AG04450 (cell line): ENCODE results near the gene PPP1R27. TPM values are rescaled to one million over a fixed set of nuclear protein-coding genes. Genes with fewer than 3 reads are reported as not detected.

Experiments
- CTCF ChIA-PET: fragments of 300-600, 350-600 bp; formaldehyde crosslinking; extraction: SDS; loops from one replicate; lab custom pipeline; 2022; ENCODE audit warnings: antibody characterized with exemption, inconsistent platforms; lab: Charles Lee
- POLR2A ChIA-PET: fragments of 350-600 bp; formaldehyde crosslinking; extraction: SDS; loops from one replicate; lab custom pipeline; 2021; ENCODE audit warnings: antibody characterized with exemption, inconsistent platforms; lab: Yijun Ruan, JAX
- DNase-seq: peaks from one replicate; pipeline ENCODE4 v3.0.0-alpha.2; 2011; ENCODE audit warnings: low read depth, low spot score
- H3K27ac ChIP-seq: one replicate; pipeline ENCODE4 v1.5.1; 2012; ENCODE audit warnings: low read depth, low read length, control low read depth
- H3K27me3 ChIP-seq: one replicate; pipeline ENCODE4 v1.6.0; 2012; ENCODE audit warnings: low read length; ENCODE audit not compliant: control insufficient read depth, insufficient read depth
- H3K4me3 ChIP-seq: 2 replicates; pipeline ENCODE4 v1.5.1; 2011; ENCODE audit warnings: mild to moderate bottlenecking, low read depth, low read length, control low read depth
- H3K9me3 ChIP-seq: 2 replicates; pipeline ENCODE4 v1.5.1; 2012; ENCODE audit warnings: low read length; ENCODE audit not compliant: control insufficient read depth, insufficient read depth
- CTCF ChIP-seq: IDR thresholded peaks from 2 replicates; pipeline ENCODE4 v1.5.1; 2011; ENCODE audit warnings: low read depth, low read length, control low read depth, inconsistent platforms
- polyA plus RNA-seq: library from polyadenylated mRNA; depleted of rRNA; stranded (reverse); fragments of >200 nt; gene quantifications from 2 replicates; pipeline ENCODE4 v1.2.3, GENCODE V29; 2011

The PPP1R27 gene
- polyA plus RNA-seq, 1 experiment: not detected

GRCh38 chr17:81808778-81809555 is 25.9 kb downstream of the PPP1R27 start:
- Histone ChIP-seq H3K4me3 (no peak overlapping the region), H3K9me3 (peaks cover 10% of the 10 kb centered on the region; the same call in 1 of the 2 replicates), H3K27me3 (peaks cover 43% of the 10 kb centered on the region), H3K27ac (no peak overlapping the region)
- DNase-seq: no peak
- ChIA-PET POLR2A (no interaction called here), CTCF (no interaction called here)
- no peak for TF ChIP-seq CTCF

DNA sequence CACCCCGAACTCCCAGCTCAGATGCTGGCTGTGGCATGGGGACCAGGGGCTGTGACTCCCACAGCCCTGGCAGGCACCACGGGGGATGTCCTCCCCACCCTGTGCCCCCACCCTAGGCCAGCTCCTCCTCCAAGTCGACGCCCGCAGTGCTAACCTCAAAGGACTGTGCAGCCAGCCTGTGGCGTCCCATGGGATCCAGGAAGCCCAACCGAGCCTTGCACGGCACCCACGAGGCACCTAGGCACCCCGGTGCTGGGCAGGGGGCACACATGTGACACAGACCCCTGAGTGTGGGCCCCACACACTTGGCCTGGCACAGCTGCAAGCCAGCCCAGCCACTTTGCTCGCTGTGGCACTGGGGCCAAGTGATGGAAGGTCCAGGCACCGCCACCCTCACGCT is 27.0 kb downstream of the PPP1R27 start:
- no peak for DNase-seq
- CTCF ChIA-PET: no interaction called here
- POLR2A ChIA-PET: interaction anchor here (1.0 kb wide), 1 partner anchor 17 kb away, joined by 4 read pairs; no protein-coding TSS in a partner anchor
- peaks cover 53% of the 10 kb centered on the region for H3K27me3 ChIP-seq
- TF ChIP-seq CTCF: no peak
- no peak overlapping the region for H3K27ac ChIP-seq
- no peak overlapping the region for H3K4me3 ChIP-seq
- peaks cover 10% of the 10 kb centered on the region; the same call in 1 of the 2 replicates for H3K9me3 ChIP-seq

DNA sequence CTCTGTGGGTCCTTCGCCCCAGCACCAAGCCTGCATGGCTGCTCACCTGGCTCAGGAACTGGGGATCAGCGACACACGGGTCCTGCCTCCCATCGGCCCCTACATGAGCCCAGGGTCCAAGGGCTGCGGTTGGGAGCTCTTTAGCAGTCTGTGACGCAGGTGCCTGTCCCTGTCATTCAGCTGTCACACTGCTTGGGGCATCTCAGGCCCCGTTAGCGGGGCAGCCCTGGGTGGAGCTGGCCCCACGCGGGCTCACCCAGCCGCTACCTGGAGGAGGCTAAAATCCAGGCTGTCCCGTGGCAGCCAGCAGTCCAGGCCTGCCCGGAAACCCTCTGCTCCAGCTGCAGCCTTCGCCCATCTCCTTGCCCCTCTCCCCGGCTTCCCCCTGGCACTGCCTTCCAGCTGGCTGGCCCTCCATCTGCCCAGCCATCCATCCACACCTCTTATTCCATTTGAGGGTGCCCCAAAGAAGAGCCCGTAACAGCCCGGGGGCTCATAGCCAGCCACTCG is 27.6 kb downstream of the PPP1R27 start:
- Histone ChIP-seq H3K4me3 (no peak overlapping the region), H3K27ac (no peak overlapping the region), H3K9me3 (peaks cover 10% of the 10 kb centered on the region; the same call in 1 of the 2 replicates), H3K27me3 (peaks cover 59% of the 10 kb centered on the region)
- DNase-seq: no peak
- POLR2A ChIA-PET: interaction anchor here (1.0 kb wide), 1 partner anchor 18 kb away, joined by 4 read pairs; no protein-coding TSS in a partner anchor
- no peak for TF ChIP-seq CTCF
- CTCF ChIA-PET: no interaction called here

GRCh38 chr17:81806461-81807209 is 28.2 kb downstream of the PPP1R27 start:
- no peak for TF ChIP-seq CTCF
- Histone ChIP-seq H3K27ac (no peak overlapping the region), H3K27me3 (peaks cover 63% of the 10 kb centered on the region), H3K4me3 (no peak overlapping the region), H3K9me3 (peaks cover 10% of the 10 kb centered on the region; the same call in 1 of the 2 replicates)
- ChIA-PET POLR2A (interaction anchor here (0.6 kb wide), 1 partner anchor 301 kb away, joined by 5 read pairs; no protein-coding TSS in a partner anchor), CTCF (no interaction called here)
- no peak for DNase-seq
